HG03575 (cell line): ENCODE measurements around the gene PRKAA2.

Experiments
- ATAC-seq: cut with Tn5 transposase; IDR thresholded peaks from one replicate; pipeline ENCODE4 v1.9.1; 2021; ENCODE audit not compliant: unreplicated experiment, insufficient number of reproducible peaks, low FRiP score; ENCODE audit errors: extremely low read depth

Gene PRKAA2

DNA sequence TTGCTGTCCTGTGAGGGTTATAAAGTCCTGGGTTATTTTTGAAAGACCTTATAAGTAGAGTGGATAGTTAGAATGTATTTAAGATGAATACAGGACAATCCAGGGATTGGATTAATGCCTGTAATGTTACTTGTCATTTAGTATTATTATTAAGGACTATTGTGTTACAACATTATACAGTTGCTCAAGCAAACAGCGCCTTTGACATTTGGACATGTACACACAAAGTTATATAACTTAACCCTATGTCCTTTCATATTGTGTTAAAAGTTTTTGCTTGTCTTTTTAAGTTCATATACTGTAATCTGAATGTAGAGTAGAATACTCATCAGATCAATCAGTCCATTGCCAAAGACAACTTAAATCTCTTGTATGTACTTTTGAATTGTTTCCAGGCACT lies 2.0 kb downstream of the PRKAA2 start:
- no peak for ATAC-seq

DNA sequence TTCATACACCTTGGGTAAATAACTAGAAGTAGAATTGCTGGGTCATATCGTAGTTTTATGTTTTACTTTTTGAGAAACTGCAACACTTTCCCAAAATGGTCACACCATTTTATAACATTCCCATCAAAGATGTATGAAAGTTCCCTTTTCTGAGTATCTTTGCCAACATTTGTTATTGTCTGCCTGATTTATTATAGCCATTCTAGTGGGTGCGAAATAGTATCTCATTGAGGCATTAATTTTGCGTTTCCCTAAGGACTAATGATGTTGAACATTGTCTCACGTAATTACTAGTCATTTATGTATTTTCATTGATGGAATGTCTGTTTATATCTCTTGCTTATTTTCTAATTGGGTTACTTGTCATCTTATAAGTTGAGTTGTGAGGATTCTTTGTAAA lies 3.4 kb downstream of the PRKAA2 start:
- ATAC-seq, result no peak

DNA sequence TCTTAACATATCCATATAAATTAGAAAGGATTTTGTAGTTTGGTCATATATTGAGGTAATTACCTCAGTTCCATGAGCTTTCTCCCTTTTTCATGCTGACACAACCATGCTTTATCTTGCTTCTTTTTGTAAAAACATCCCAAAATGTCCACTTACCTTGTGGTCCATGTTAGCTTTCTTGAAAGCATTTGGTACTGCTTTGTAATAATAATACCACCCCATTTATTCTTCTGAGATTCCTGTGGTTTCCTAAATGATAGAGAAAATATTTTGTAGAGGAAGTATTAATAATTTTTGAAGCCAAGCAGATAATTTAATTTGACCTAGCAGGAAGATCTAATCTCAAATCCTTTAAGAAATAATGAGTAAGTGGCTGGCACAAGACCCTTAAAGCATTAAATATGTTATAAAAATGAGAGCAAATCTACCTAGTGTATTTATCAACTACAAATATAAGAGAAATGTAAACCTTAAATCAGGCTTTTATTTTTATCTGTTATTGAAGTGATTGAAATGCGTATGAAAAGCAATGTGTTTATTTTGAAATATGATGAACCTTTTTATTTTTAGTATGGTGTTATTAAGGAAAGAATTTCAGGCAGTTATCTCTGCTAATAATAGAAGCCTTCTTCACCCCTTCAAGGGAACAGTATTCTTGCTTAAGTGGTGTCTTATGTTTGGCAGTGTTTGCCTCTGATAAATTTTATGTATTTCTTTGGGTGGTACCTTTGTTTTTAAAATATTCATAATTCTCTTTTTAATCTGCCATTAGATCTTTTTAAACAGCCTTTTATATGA lies 9.2 kb downstream of the PRKAA2 start:
- no peak for ATAC-seq

- ATAC-seq, result no peak
Measured at GRCh38 chr1:56655991-56656613, 11.0 kb downstream of the PRKAA2 start.

- no peak for ATAC-seq
Measured at GRCh38 chr1:56658254-56658653, 13.1 kb downstream of the PRKAA2 start.

GRCh38 chr1:56660293-56660692 lies 15.2 kb downstream of the PRKAA2 start:
- no peak for ATAC-seq

- no peak for ATAC-seq
Measured at GRCh38 chr1:56663846-56664245, 18.7 kb downstream of the PRKAA2 start.

- ATAC-seq, result no peak
Measured at GRCh38 chr1:56665384-56665783, 20.3 kb downstream of the PRKAA2 start.

DNA sequence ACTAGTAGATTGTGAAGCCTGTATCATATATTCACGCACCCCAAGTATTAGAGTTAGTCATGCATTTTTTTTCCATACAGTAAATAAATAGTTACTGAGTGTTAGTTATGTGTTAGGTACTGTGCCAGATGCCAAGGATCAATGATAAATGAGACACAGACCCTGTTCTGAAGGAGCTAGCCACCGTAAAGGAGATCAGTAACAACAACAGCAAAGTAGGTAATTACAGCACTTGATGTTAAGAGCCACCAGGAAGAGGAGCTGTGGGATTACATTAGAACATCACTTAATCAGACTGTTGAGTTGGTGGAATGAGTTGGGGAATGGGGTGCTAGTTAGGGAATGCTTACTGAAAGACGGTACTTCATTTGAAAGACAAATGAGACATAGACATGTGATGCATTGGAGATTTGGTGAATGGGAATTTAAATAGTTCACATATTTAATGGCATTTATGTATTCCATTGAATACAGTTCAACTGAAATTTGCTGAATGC lies 21.0 kb downstream of the PRKAA2 start:
- no peak for ATAC-seq

GRCh38 chr1:56670350-56670749 lies 25.2 kb downstream of the PRKAA2 start:
- ATAC-seq, result no peak

- ATAC-seq, result no peak
Measured at GRCh38 chr1:56671085-56671484, 26.0 kb downstream of the PRKAA2 start.

DNA sequence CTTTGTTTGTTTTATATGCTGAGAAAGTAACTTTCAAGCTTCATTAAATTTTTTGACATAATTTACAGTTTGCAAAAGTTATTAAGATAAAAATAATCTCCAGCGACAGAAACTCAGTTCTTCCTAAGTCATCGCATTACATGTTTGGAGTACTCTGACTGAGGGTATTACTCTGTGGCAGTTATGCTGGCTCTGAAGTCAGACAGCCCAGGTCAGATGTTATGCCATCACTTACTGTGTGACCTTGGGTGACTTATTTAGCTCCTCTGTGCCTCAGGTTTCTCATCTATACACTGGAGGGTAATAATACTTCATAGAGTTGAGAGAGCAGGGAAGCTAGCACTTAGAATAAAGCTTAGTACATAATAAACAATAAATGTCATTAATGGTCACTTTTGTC lies 26.4 kb downstream of the PRKAA2 start:
- no peak for ATAC-seq

GRCh38 chr1:56672579-56672978 lies 27.5 kb downstream of the PRKAA2 start:
- ATAC-seq, result no peak

- no peak for ATAC-seq
Measured at GRCh38 chr1:56675763-56676162, 30.6 kb downstream of the PRKAA2 start.

GRCh38 chr1:56676571-56677035 lies 31.5 kb downstream of the PRKAA2 start:
- no peak for ATAC-seq

DNA sequence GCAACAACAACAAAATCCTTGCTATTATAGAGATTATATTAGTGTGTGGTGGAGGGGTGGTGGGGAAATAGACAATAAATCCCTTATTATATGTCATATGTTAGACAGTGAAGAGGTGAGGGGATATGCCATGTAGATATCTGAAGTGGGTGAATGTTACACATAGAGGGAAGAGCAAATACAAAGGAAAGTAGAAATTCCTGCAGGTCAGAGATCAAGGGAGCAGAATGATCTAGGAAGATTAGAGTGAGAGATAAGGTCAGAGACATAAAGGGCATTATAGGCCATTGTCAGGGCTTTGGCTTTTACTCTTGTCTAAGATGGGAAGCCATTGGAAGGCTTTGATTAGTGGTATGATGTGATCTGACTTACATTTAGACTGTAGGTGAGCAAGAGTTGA lies 38.5 kb downstream of the PRKAA2 start:
- ATAC-seq, result no peak

DNA sequence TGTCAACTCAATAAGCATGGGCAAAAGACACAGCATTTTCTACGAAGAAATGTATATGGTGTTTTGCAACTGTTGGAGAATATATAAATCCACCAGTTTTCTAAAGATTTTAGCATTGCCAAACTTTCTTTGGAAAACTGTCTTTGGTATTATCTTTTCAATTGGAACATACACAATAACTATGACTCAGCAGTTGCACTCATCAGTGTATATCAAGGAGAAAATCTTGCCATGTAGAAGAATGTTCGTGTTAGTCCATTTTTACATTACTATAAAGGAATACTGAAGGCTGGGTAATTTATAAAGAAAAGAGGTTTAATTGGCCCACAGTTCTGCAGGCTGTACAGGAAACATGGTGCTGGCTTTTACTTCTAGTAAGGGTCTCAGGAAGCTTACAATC lies 41.1 kb downstream of the PRKAA2 start:
- no peak for ATAC-seq

DNA sequence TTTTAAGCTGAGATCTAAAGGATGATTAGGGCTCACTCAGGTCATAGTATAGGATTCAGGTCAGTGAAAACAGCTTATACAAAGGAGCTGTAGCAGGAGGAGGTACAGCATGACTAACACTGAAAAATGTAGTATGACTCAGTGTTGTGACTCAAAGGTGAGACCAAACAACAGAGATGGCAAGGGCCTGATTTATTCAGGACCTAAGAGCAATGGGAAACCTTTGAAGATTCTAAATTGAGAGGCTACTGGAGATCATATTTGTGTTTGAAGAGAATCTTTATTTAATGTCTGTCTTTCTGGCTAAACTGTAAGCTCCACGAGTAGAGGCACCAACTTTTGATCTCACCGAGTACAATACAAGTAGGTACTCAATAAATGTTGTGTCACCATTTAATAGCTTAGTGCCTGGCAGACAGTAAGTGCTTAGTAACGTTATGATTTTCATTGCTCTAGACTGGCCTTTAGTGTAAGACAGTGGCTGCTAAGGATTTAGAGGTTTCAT lies 43.5 kb downstream of the PRKAA2 start:
- ATAC-seq, result no peak

- ATAC-seq, result no peak
Measured at GRCh38 chr1:56696663-56697062, 51.5 kb downstream of the PRKAA2 start.

- ATAC-seq, result no peak
Measured at GRCh38 chr1:56703747-56704146, 58.6 kb downstream of the PRKAA2 start.
